A549 (cell line): ENCODE measurements around the gene NOS1AP.

ENCODE experiments used
- BHLHE40 ChIP-seq: IDR thresholded peaks from 2 replicates; pipeline ENCODE4 v1.6.1; 2012; ENCODE audit warnings: low read depth, low read length, inconsistent platforms
- CTCF ChIP-seq: fragments of >200 bp; sonication (Bioruptor Twin); formaldehyde crosslinking; IDR thresholded peaks from 3 replicates; pipeline ENCODE4 v1.5.1; 2016
- EHMT2 ChIP-seq: fragments of 200-600 bp; sonication (generic); IDR thresholded peaks from 2 replicates; pipeline ENCODE4 v1.6.1; 2016; ENCODE audit warnings: antibody characterized with exemption, low read depth, mild to moderate bottlenecking, moderate library complexity
- EP300 ChIP-seq, 2 experiments: fragments of >200 bp; sonication (Bioruptor Twin); formaldehyde crosslinking; IDR thresholded peaks; 2 replicates in 1 of 2; 3 replicates in 1 of 2; pipeline ENCODE4 v1.6.1; 2016 to 2017
- HOXA7 ChIP-seq: fragments of 250-450 bp; sonication (Bioruptor Pico); IDR thresholded peaks from 2 replicates; pipeline ENCODE4 v1.5.0; 2020; ENCODE audit warnings: mild to moderate bottlenecking, moderate library complexity
- JUNB ChIP-seq: fragments of >200 bp; sonication (Bioruptor Twin); formaldehyde crosslinking; IDR thresholded peaks from 2 replicates; pipeline ENCODE4 v1.6.1; 2016
- KDM1A ChIP-seq: fragments of 200-600 bp; sonication (generic); IDR thresholded peaks from 2 replicates; pipeline ENCODE4 v1.6.1; 2016; ENCODE audit warnings: low read depth, mild to moderate bottlenecking
- POLR2A ChIP-seq: IDR thresholded peaks from 2 replicates; pipeline ENCODE4 v1.6.1; 2012; ENCODE audit warnings: mild to moderate bottlenecking, low read length
- RAD21 ChIP-seq, 2 experiments: fragments of >200 bp in 1 of 2; sonication (Bioruptor Twin) in 1 of 2; formaldehyde crosslinking in 1 of 2; IDR thresholded peaks in 1 of 2; conservative IDR thresholded peaks in 1 of 2; 2 replicates in 1 of 2; 3 replicates in 1 of 2; pipeline ENCODE4 v1.6.1; 2012 to 2018; ENCODE audit warnings: inconsistent platforms in 1 of 2
- RCOR1 ChIP-seq: fragments of 150-350 bp; IDR thresholded peaks from 2 replicates; pipeline ENCODE4 v1.6.1; 2014; ENCODE audit warnings: antibody characterized with exemption, low read length, low read depth
- SREBF2 ChIP-seq: fragments of 450-650 bp; IDR thresholded peaks from 2 replicates; pipeline ENCODE4 v1.6.1; 2014; ENCODE audit warnings: mild to moderate bottlenecking, moderate library complexity

DNA sequence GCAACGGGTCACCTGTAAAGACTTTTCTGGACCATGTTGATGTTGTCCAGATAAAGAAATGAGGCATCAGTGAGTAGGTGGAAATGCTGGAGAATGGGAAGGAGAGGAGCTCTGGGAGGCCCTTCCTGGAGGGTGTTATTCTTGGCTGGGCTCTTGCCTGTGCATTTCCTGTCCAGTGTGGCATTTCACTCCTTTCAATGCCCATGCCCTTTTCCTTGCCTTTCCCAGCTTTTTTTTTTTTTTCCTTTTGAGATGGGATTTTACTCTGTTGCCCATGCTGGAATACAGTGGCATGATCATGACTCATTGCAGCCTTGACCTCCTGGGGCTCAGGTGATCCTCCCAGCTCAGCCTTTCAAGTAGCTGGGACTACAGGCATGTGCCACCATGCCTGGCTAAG, 11.8 kb downstream of the NOS1AP start:
- TF ChIP-seq EHMT2 (no peak), KDM1A (no peak), BHLHE40 (no peak), CTCF (no peak), RAD21 (conservative IDR thresholded peaks at IDR 0.05 in 1 of 2, IDR thresholded peaks at IDR 0.05 in 1 of 2) (no peak), EP300 (IDR thresholded peaks at IDR 0.05) (no peak), JUNB (no peak), SREBF2 (no peak), POLR2A (no peak), HOXA7 (no peak), RCOR1 (no peak)
